GM12892 (cell line): ENCODE data around the gene FASTKD3.

Experiments
- POLR2A ChIP-seq: IDR thresholded peaks from 2 replicates; pipeline ENCODE4 v1.6.1; 2011; ENCODE audit warnings: low read depth, low read length, control low read depth
- POLR2AphosphoS5 ChIP-seq: IDR thresholded peaks from 2 replicates; pipeline ENCODE4 v1.6.1; 2011; ENCODE audit warnings: low read depth, low read length, control low read depth

DNA sequence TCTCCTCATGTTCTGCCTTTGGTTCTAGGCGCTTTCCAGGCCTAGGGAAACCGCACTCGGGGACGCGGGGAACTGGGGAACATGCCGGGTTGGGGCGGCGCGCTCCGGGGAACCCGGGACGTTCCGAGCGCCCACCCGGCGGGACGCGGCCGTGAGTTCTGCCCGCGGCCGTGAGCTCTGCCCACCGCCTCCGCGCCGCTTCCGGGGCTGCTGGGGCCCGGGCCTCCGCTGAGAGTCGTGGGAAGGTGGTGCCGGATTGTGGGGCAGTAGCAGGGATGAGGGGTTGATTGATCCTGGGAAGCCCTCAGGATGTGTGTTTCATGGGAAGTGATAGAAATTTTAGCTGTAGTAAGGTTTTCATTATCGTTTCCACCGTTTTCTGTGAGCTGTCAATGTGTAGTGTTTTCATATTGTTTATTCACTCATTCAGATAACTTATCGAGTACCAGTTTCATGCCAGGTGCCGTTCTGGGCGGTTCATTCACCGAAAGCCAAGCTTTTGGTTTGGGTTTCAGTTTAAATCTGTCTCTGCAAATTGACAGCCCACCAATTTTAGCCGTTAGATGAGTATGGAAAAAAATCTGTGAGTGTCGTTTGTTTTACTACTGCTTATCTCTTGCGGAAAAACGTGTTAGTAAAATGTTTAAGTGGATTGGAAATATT, 774 bp upstream of the FASTKD3 start:
- TF ChIP-seq POLR2A (no peak), POLR2AphosphoS5 (no peak)
